Astrocyte of the hippocampus (primary cell): ENCODE results near the gene TBATA.
"Not testable (repeated sequence)": the region's sequence is repeated elsewhere in the genome, so short reads cannot be mapped to it uniquely, and the experiment has no call there.

Experiments used
- DNase-seq: peaks from one replicate; pipeline ENCODE4 v3.0.0; 2011; ENCODE audit warnings: low read depth, low spot score

The TBATA gene

DNA sequence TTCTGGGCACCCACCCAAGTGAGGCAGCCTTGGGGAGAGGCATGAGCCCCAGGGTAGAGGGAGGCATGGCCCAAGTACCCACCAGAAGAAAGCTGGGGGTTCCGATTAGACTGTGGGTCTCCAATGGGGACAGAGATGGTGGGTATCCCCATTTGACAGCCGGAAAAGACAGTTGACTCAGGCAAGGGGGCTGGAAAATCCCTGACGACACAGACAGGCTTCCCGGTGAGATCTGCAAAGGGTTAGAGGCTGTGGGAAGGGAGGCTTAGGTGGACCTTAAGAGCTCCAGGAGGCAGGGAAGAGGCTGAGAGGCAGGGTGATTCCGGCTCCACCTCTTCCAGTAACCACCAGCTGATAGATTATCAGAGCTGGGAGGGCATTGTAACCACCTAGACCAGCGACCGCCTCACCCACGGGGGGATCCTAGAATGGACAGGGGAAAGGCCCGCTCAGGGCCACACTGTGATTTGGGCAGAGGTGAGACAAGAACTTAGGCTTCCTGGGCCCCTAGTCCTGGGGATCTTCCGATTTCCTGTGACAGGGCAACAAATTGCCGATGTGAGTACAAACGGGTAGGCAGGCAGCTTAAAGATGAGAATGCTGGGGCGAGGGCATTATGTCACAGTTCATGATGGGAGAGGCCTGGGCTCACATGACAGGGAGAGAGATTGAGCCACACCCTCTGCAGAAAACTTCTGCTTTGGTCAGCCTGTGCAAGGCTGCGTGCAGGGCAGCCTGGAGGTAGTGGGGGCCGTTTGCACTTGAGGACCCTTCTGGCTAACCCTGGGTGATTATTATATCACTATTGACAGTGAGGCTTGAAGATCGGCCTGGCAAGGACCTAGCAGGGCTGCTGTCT, 5.4 kb downstream of the TBATA start:
- no peak for DNase-seq

DNA sequence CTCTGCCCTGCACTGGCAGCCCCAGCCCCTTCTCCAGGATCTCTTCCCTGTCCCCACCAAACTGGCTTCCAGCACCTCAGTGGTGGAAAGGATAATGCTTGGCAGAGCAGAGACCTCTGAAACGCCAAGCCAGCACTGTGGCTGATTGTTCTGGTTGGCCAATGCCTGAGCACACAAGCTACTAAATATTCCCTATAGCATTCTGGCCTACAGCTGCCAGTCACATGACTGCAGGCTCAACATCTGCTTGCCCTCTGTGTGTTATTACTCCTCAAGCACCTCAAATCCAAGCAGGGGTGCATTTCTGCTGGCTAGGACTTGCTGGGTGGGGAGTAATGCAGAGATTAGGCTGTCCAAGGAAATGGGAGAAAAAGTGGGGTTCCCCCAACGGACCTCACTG, 6.1 kb downstream of the TBATA start:
- DNase-seq = no peak

GRCh38 chr10:70778267-70778924, 6.8 kb downstream of the TBATA start:
- no peak for DNase-seq

- no peak for DNase-seq
These were observed 7.9 kb downstream of the TBATA start for GRCh38 chr10:70777063-70777875.

GRCh38 chr10:70776455-70777005, 8.6 kb downstream of the TBATA start:
- no peak for DNase-seq

GRCh38 chr10:70775679-70776454, 9.3 kb downstream of the TBATA start:
- no peak for DNase-seq

GRCh38 chr10:70774810-70775678, 10.1 kb downstream of the TBATA start:
- DNase-seq = no peak

DNA sequence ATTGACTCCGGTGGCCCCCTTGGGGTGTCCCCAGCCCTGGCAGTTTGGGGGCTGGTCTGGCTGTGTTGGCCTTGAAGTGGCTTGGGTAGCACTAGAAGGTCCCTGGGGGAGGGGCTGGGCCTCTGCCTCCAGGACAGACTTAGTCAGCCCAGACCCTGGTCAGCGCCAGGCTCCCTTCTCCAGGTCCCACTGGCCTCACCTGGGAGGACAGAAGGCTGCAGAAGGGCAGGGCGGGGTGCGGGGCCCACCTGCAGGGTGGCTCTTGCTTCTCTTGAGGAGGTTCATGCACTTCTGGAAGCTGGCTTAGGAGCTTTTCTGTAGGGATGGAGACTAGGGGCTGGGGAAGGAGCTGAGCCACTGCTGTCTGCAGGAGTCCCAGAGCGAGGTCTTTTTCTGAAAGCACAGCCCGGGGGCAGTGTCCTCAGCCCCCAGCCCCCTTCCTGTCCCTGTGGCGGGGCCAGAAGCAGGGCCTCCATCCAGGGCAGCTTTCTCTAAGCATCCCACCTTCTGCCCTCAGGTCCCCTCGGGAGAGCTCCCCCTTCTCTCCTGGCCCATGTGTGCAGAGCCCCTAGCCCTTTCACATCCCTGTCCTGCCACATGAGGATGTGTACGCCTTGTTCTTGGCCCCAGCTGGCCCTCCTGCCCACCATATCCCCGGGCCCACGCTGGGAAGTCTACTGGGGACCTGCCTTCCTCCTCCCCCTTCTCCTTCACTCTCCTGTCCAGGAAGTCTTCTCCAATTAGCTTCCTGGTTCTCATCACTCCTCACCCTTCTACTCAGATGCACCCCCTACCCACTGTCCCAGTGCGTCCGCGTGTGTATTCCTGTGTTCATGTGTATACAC, 11.0 kb downstream of the TBATA start:
- no peak for DNase-seq

- DNase-seq = no peak
These were observed 11.7 kb downstream of the TBATA start for GRCh38 chr10:70773461-70773860.

- no peak for DNase-seq
These were observed 12.6 kb downstream of the TBATA start for GRCh38 chr10:70772627-70773026.

DNA sequence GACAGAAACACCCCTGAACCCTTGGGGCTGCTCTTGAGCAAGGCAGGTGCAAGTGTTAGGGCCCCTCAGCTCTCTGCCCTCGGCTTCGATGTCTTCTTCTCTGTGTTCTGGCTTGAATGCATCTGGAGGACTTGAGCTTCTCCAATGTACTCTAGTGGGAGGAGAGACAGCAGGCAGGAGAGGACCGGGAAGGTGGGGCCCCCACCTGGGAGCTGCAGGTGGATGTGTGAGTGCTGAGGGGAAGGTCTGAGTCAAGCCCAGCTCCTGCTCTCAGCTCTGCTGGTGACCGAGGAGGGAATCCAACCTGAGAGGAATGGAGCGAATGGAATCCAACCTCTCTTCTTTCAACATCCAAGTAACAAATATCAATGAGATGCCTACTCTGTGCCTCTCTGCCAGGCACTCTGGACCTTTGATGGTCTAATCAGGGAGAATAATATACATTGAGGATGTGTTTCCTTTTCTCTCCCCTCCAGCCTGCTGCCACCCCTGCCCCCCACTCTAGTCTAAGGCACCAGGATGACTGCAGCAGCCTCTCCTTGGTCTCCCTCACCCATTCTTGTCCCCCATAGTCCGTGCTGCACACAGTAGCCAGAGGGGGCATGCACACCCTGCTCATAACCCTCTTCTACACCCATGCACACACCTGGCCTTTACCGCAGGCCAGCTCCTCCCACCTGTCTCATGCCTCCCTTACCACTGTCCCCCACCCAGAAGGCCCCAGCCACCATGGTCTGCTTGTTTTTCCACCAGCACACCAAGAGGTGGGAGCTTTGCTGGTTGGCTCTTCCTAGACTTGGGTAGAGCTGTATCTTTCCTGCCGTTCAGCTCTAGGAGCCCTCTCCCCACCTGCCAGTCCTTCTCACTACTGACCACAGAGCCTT, 13.6 kb downstream of the TBATA start:
- no peak for DNase-seq

DNA sequence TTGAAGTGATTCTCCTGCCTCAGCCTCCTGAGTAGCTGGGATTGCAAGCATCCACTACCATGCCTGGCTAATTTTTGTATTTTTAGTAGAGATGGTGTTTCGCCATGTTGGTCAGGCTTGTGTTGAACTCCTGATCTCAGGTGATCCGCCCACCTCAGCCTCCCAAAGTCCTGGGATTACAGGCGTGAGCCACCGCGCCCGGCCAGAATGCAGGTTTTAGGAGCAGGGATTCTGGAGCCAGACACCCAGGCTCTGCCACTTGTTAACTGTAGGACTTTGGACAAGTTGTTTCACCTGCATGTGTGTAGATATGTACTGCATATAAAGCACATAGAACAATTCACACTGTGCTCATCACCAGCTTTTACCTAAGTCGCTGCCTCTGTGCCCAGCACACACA, 14.7 kb downstream of the TBATA start:
- not testable (repeated sequence) for DNase-seq

DNA sequence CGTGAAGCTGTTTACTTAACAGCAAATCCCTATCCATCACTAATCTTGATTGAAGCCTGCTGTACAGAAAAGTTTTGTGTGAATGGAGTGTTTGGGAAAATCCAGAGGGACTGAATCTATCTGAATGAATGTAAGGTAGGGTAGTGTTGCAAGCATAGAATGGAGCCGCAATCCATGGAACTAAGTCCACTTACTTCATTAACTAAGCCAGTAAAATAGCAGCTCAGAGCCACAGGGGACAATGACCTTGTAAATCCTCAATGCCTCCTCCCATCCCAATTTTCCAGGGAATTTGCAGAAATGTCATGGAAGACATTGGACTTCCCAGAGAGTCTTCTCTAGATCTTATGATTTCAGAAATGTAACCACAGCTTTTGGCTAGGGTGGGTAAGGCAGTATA, 15.2 kb downstream of the TBATA start:
- DNase-seq = no peak

GRCh38 chr10:70769121-70769520, 16.1 kb downstream of the TBATA start:
- DNase-seq = no peak

DNA sequence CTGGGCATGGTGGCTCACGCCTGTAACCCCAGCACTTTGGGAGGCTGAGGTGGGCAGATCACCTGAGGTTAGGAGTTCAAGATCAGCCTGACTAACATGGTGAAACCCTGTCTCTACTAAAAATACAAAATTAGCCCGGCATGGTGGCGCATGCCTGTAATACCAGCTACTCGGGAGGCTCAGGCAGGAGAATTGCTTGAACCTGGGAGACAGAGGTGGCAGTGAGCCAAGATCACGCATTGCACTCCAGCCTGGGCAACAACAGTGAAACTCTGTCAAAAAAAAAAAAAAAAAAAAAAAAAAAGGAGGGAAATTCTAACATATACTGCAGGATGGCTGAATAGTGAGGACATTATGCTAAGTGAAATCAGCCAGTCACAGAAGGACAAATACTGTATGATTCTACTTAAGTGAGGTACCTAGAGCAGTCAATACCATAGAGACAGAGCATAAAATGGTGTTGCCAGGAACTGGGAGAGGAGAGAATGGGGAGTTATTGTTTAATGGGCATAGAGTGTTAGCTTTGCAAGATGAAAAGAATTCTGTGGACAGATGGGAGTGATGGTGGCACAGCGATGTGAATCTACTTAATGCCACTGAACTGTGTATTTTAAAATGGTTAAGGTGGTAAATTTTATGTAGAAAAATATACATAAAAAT, 17.0 kb downstream of the TBATA start:
- DNase-seq = not testable (repeated sequence)

DNA sequence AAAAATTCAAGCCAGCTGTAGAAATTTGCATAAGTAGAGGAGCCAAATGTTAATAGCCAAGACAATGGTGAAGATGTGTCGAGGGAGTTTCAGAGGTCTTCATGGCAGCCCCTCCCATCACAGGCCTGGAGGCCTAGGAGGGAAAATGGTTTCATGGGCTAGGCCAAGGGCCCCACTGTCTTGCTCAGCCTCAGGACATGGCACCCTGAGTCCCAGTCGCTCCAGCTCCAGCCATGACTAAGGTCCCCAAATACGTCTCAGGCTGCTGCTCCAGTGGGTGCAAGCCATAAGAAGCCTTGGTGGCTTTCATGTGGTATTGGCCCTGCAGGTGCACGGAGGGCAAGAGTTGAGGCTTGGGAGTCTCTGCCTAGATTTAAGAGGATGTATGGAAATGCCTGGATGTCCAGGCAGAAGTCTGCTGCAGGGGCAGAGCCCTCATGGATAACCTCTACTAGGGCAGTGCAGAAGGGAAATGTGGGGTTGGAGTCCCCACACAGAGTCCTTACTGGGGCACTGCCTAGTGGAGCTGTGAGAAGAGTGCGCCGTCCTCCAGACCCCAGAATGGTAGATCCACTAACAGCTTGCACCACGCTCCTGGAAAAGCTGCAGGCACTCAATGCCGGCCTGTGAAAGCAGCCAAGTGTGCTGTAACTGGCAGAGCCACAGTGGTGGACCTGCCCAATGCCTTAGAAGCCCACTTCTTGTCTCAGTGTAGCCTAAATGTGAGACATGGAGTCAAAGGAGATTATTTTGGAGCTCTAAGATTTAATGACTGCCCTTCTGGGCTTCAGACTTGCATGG, 19.2 kb downstream of the TBATA start:
- DNase-seq = no peak

DNA sequence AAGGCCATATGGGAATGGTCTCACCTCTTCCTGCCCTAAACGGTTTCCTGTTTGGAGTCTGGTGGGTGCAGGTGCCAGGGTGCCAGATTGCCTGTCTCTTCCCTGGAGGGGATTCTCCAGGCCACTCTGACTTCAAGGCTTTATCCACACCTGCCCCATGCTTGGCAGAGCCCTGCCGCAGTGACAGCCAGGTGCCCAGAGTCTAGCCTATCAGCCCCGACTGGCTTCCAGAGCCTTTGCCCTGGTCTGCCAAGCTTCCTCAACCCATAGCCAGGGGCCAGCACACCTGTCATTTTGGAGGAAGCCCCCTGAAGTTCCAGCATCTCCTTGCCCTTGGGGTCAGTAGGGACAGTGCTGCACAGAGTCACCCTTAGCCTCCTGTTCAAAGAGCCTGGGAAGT, 21.6 kb downstream of the TBATA start:
- no peak for DNase-seq
